Uterus (tissue), 4 donors: ENCODE results near the gene SP140L. TPM values are rescaled to one million over a fixed set of nuclear protein-coding genes. Genes with fewer than 3 reads are reported as not detected.
"Not testable (repeated sequence)": the region's sequence is repeated elsewhere in the genome, so short reads cannot be mapped to it uniquely, and the experiment has no call there.

ENCODE experiments used
- DNase-seq, 2 donors: peaks; one replicate each; pipeline ENCODE4 v3.0.0-alpha.2; 2019 to 2020
- H3K27ac ChIP-seq, 2 donors: fragments of 200-600 bp; sonication (generic); 1 replicate in 1 of 2; 2 replicates in 1 of 2; pipeline ENCODE4 v1.5.1; 2016 to 2018
- H3K27me3 ChIP-seq, 2 donors: fragments of 200-600 bp; sonication (generic); one replicate each; pipeline ENCODE4 v1.5.1; 2018 to 2019; ENCODE audit warnings: control low read depth in 1 of 2
- H3K36me3 ChIP-seq, 2 donors: fragments of 200-600 bp; sonication (generic); one replicate each; pipeline ENCODE4 v1.5.1; 2019; ENCODE audit warnings: control low read depth in 1 of 2
- H3K4me1 ChIP-seq, 2 donors: fragments of 200-600 bp; sonication (generic); one replicate each; pipeline ENCODE4 v1.5.1; 2018 to 2019; ENCODE audit warnings: control low read depth in 1 of 2
- H3K4me3 ChIP-seq, 2 donors: fragments of 200-600 bp; sonication (generic); 1 replicate in 1 of 2; 2 replicates in 1 of 2; pipeline ENCODE4 v1.5.1; 2018 to 2019; ENCODE audit warnings: mild to moderate bottlenecking in 1 of 2
- H3K9me3 ChIP-seq, 2 donors: fragments of 200-600 bp; sonication (generic); one replicate each; pipeline ENCODE4 v1.5.1; 2019; ENCODE audit warnings: control low read depth in 1 of 2
- CTCF ChIP-seq, 4 experiments: fragments of 200-600 bp in 2 of 4; fragments of 450-650 bp in 2 of 4; sonication (generic) in 2 of 4; IDR thresholded peaks; one replicate each; pipeline ENCODE4 v1.5.1; 2016 to 2019; ENCODE audit warnings: antibody characterized with exemption in 4 of 4, mild to moderate bottlenecking in 2 of 4, moderate library complexity in 1 of 4
- POLR2A ChIP-seq, 2 donors: fragments of 450-650 bp; IDR thresholded peaks; one replicate each; pipeline ENCODE4 v1.6.1; 2016; ENCODE audit warnings: antibody characterized with exemption in 2 of 2, mild to moderate bottlenecking in 1 of 2, moderate library complexity in 1 of 2
- intact Hi-C: fragments of 100-400 bp; cut with DNase I; formaldehyde crosslinking; loops from one replicate; pipeline ENCODE4 v1.15.1; 2023; ENCODE audit warnings: low total_unique reads
- total RNA-seq, 4 donors: library from RNA; depleted of rRNA in 3 of 4; stranded (reverse); fragments of >200 nt in 3 of 4; gene quantifications; one replicate each; pipeline versions ENCODE4 v1.1.0 to v1.2.4, GENCODE V29; 2014 to 2023
- donor health status: DM: yes; HTN: yes; CAD: no.

SP140L gene
- total RNA-seq, 4 donors from 2014 or later = 7.5 to 21.6 (median 14.1) TPM

- no peak for TF ChIP-seq POLR2A (IDR thresholded peaks at IDR 0.05)
- TF ChIP-seq CTCF (IDR thresholded peaks at IDR 0.05) = no peak
- H3K36me3 ChIP-seq = no peaks in the 10 kb centered on the region
- intact Hi-C loops = no loop called here
- no peaks in the 10 kb centered on the region for H3K4me1 ChIP-seq
- no peak for DNase-seq
- peaks cover 4 to 9% of the 10 kb centered on the region in 2 donors for H3K9me3 ChIP-seq
- H3K27ac ChIP-seq = no peak overlapping the region
- H3K27me3 ChIP-seq = no peaks in the 10 kb centered on the region
- H3K4me3 ChIP-seq = no peak overlapping the region
Observed at GRCh38 chr2:230434677-230435324, 107.8 kb downstream of the SP140L start.

- Histone ChIP-seq H3K27me3 (no peaks in the 10 kb centered on the region), H3K4me3 (no peak overlapping the region), H3K36me3 (no peaks in the 10 kb centered on the region), H3K4me1 (no peaks in the 10 kb centered on the region), H3K9me3 (peaks cover 4 to 7% of the 10 kb centered on the region in 2 donors), H3K27ac (no peak overlapping the region)
- intact Hi-C loops = no loop called here
- DNase-seq = no peak
- no peak for TF ChIP-seq CTCF (IDR thresholded peaks at IDR 0.05)
- no peak for TF ChIP-seq POLR2A (IDR thresholded peaks at IDR 0.05)
Observed at GRCh38 chr2:230435431-230435830, 108.4 kb downstream of the SP140L start.

DNA sequence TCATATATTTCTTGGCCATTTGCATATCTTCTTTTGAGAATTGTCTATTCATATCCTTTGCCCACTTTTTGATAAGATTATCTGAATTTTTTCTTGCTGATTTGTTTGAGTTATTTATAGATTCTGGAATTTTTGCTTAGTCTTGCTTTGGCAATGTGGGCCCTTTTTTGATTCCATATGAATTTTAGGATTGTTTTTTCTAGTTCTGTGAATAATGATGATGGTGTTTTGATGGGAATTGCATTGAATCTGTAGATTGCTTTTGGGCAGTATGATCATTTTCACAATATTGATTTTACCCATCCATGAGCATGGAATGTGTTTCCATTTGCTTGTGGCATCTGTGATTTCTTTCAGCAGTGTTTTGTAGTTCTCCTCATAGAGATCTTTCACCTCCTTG is 112.1 kb downstream of the SP140L start:
- H3K4me1 ChIP-seq, H3K9me3 ChIP-seq, H3K36me3 ChIP-seq, H3K4me3 ChIP-seq, intact Hi-C loops, DNase-seq, H3K27ac ChIP-seq, H3K27me3 ChIP-seq: not testable (repeated sequence)

DNA sequence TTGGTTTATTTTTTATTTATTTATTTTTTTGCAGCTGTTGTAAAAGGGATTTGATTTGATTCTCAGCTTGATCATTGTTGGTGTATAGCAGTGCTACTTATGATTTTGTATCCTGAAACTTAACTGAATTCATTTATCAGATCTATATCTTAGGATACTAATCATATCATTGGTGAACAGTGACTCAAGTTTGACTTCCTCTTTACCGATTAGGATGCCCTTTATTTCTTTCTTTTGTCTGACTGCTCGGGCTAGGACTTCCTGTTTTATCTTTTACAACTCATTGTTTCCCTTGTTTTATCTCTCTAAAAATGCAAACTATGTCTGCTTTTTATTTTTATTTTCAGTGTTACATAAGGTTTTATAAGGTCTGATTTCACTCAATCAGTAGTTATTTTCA is 112.6 kb downstream of the SP140L start:
- Histone ChIP-seq H3K27me3 (no peaks in the 10 kb centered on the region), H3K27ac (no peak overlapping the region)

DNA sequence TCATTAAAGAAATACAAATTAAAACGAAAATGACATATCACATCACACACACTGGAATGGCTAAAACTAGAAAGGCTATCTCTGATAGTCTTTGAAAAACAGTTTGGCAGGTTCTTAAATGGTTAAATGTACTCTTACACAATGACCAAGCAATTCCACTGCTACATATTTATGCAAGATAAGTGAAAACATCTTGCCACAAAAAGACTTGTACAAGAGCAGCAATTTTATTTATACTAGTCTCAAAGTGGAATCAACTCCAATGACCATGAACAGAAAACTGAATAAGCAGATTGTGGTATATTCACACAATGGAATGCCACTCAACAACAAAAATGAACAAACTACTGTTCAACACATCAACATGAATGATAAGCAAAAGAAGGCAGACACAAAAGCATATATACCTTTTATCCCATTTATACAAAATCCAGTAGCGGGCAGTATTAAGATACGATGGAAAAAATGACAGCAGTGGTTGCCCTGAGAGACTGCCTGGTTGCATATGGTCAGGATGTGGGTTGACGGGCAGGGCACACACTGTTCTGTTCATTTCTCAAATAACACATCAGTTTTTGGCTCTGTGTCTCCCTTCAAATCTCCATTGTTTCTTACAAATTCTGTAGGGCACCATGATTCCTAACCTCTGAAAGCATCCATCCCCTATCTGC is 114.4 kb downstream of the SP140L start:
- intact Hi-C loops = no loop called here
- H3K9me3 ChIP-seq = peaks cover 0 to 5% of the 10 kb centered on the region in 2 donors
- no peaks in the 10 kb centered on the region for H3K27me3 ChIP-seq
- H3K4me1 ChIP-seq = peaks cover 0 to 3% of the 10 kb centered on the region in 2 donors
- DNase-seq = no peak
- no peaks in the 10 kb centered on the region for H3K36me3 ChIP-seq
- H3K4me3 ChIP-seq = no peak overlapping the region
- no peak for TF ChIP-seq POLR2A (IDR thresholded peaks at IDR 0.05)
- no peak for TF ChIP-seq CTCF (IDR thresholded peaks at IDR 0.05)
- H3K27ac ChIP-seq = no peak overlapping the region

More for the DNA sequence above, 112.6 kb downstream of the SP140L start:
- peaks cover 0 to 7% of the 10 kb centered on the region in 2 donors for H3K9me3 ChIP-seq
- no peak for DNase-seq
- H3K4me1 ChIP-seq = peaks cover 0 to 3% of the 10 kb centered on the region in 2 donors
- H3K4me3 ChIP-seq = no peak overlapping the region
- TF ChIP-seq CTCF (IDR thresholded peaks at IDR 0.05) = no peak
- no peak for TF ChIP-seq POLR2A (IDR thresholded peaks at IDR 0.05)
- intact Hi-C loops = no loop called here
- no peaks in the 10 kb centered on the region for H3K36me3 ChIP-seq
